OCI-LY1 (cell line): ENCODE measurements around the gene CDKAL1.

ENCODE experiments used
- H2AFZ ChIP-seq: fragments of 200-600 bp; sonication (generic), shearing (Covaris generic); 2 replicates; pipeline ENCODE4 v1.6.0; 2014; ENCODE audit warnings: antibody characterized with exemption, mild to moderate bottlenecking, low read length
- H3F3A ChIP-seq: fragments of 200-600 bp; sonication (generic), shearing (Covaris generic); 2 replicates; pipeline ENCODE4 v1.6.0; 2014; ENCODE audit warnings: mild to moderate bottlenecking, antibody characterized with exemption, low read length, moderate library complexity; ENCODE audit not compliant: insufficient read depth
- H3K27ac ChIP-seq: fragments of 200-600 bp; sonication (generic); 2 replicates; pipeline ENCODE4 v1.5.1; 2014; ENCODE audit warnings: low read length, mixed run types, mild to moderate bottlenecking, low read depth; ENCODE audit not compliant: poor library complexity, severe bottlenecking
- H3K27me3 ChIP-seq: fragments of 200-600 bp; sonication (generic); 2 replicates; pipeline ENCODE4 v1.6.0; 2014; ENCODE audit warnings: antibody characterized with exemption, mild to moderate bottlenecking, low read length, moderate library complexity; ENCODE audit not compliant: insufficient read depth
- H3K36me3 ChIP-seq: fragments of 200-600 bp; sonication (generic); 2 replicates; pipeline ENCODE4 v1.6.1; 2014; ENCODE audit warnings: mild to moderate bottlenecking, antibody characterized with exemption, low read length, moderate library complexity, mixed read lengths; ENCODE audit not compliant: insufficient read depth
- H3K4me1 ChIP-seq: fragments of 200-600 bp; sonication (generic); 2 replicates; pipeline ENCODE4 v1.5.1; 2014; ENCODE audit warnings: mild to moderate bottlenecking, low read length, moderate library complexity; ENCODE audit not compliant: insufficient read depth, severe bottlenecking
- H3K4me2 ChIP-seq: fragments of 200-600 bp; sonication (generic), shearing (Covaris generic); 2 replicates; pipeline ENCODE4 v1.6.1; 2014; ENCODE audit warnings: low read length
- H3K4me3 ChIP-seq: fragments of 200-600 bp; sonication (generic); 2 replicates; pipeline ENCODE4 v1.5.1; 2014; ENCODE audit warnings: low read length, low read depth, mild to moderate bottlenecking, mixed read lengths; ENCODE audit not compliant: poor library complexity, severe bottlenecking
- H3K79me2 ChIP-seq: fragments of 200-600 bp; shearing (Covaris generic); 2 replicates; pipeline ENCODE4 v1.6.1; 2016; ENCODE audit warnings: mixed run types, low read length, mixed read lengths; ENCODE audit not compliant: insufficient read depth
- H3K9ac ChIP-seq: fragments of 200-600 bp; sonication (generic), shearing (Covaris generic); 2 replicates; pipeline ENCODE4 v1.6.1; 2014; ENCODE audit warnings: mild to moderate bottlenecking, low read length, mixed read lengths
- H3K9me2 ChIP-seq: fragments of 200-600 bp; sonication (generic), shearing (Covaris generic); 2 replicates; pipeline ENCODE4 v1.6.1; 2014; ENCODE audit warnings: low read depth, mild to moderate bottlenecking, low read length, mixed read lengths
- H3K9me3 ChIP-seq: fragments of 200-600 bp; shearing (Covaris generic); 2 replicates; pipeline ENCODE4 v1.6.1; 2014; ENCODE audit warnings: low read length, mixed read lengths
- H4K20me1 ChIP-seq: fragments of 200-600 bp; sonication (generic), shearing (Covaris generic); 2 replicates; pipeline ENCODE4 v1.6.0; 2016; ENCODE audit warnings: mild to moderate bottlenecking, low read length; ENCODE audit not compliant: insufficient read depth
- CTCF ChIP-seq: fragments of 200-600 bp; sonication (generic), shearing (Covaris generic); IDR thresholded peaks from 2 replicates; pipeline ENCODE4 v1.5.1; 2017; ENCODE audit warnings: mild to moderate bottlenecking, antibody characterized with exemption, low read length, moderate library complexity, mixed read lengths
- EZH2 ChIP-seq: fragments of 200-600 bp; sonication (generic), shearing (Covaris generic); IDR thresholded peaks from 2 replicates; pipeline ENCODE4 v1.8.0; 2017; ENCODE audit warnings: borderline replicate concordance, mixed run types, mild to moderate bottlenecking, antibody characterized with exemption, low read length, moderate library complexity, mixed read lengths

CDKAL1 gene

GRCh38 chr6:21187485-21187884 lies 653.2 kb downstream of the CDKAL1 start:
- Histone ChIP-seq H3K9ac (no peak overlapping the region), H3K4me2 (no peak overlapping the region), H3K27me3 (no peaks in the 10 kb centered on the region), H3K9me3 (no peaks in the 10 kb centered on the region), H3K27ac (no peak overlapping the region), H3K4me1 (peaks cover 10% of the 10 kb centered on the region), H3K4me3 (no peak overlapping the region), H3K36me3 (no peaks in the 10 kb centered on the region), H2AFZ (no peak overlapping the region), H3K9me2 (no peaks in the 10 kb centered on the region), H3F3A (no peaks in the 10 kb centered on the region), H4K20me1 (no peaks in the 10 kb centered on the region), H3K79me2 (no peaks in the 10 kb centered on the region)
- no peak for TF ChIP-seq CTCF
- TF ChIP-seq EZH2 = no peak

GRCh38 chr6:21188505-21189223 lies 654.4 kb downstream of the CDKAL1 start:
- Histone ChIP-seq H3K9me3 (no peaks in the 10 kb centered on the region), H3K4me3 (no peak overlapping the region), H3K36me3 (no peaks in the 10 kb centered on the region), H3K9ac (no peak overlapping the region), H3K27me3 (no peaks in the 10 kb centered on the region), H2AFZ (0 out of 2 replicates have a peak overlapping the region, but pooled peaks have one; percentile 20), H4K20me1 (no peaks in the 10 kb centered on the region), H3K4me1 (peaks cover 10% of the 10 kb centered on the region), H3K4me2 (no peak overlapping the region), H3F3A (no peaks in the 10 kb centered on the region), H3K27ac (peak overlapping the region; percentile 43), H3K9me2 (no peaks in the 10 kb centered on the region), H3K79me2 (no peaks in the 10 kb centered on the region)
- TF ChIP-seq EZH2 (no peak), CTCF (no peak)

GRCh38 chr6:21189759-21190158 lies 655.5 kb downstream of the CDKAL1 start:
- no peaks in the 10 kb centered on the region for H4K20me1 ChIP-seq
- H3K27me3 ChIP-seq = no peaks in the 10 kb centered on the region
- H3K4me2 ChIP-seq = no peak overlapping the region
- no peaks in the 10 kb centered on the region for H3F3A ChIP-seq
- TF ChIP-seq EZH2 = no peak
- TF ChIP-seq CTCF = no peak
- no peaks in the 10 kb centered on the region for H3K36me3 ChIP-seq
- H2AFZ ChIP-seq = no peak overlapping the region
- no peak overlapping the region for H3K9ac ChIP-seq
- H3K4me3 ChIP-seq = no peak overlapping the region
- H3K79me2 ChIP-seq = no peaks in the 10 kb centered on the region
- no peaks in the 10 kb centered on the region for H3K9me2 ChIP-seq
- no peak overlapping the region for H3K27ac ChIP-seq
- peaks cover 10% of the 10 kb centered on the region for H3K4me1 ChIP-seq
- no peaks in the 10 kb centered on the region for H3K9me3 ChIP-seq
